Gastrocnemius medialis (tissue), 4 donors: Measurements from ENCODE around the gene DCLK2.

Experiments
- CTCF ChIP-seq, 5 experiments: fragments of 450-650 bp in 3 of 5; fragments of 200-600 bp in 2 of 5; sonication (generic) in 2 of 5; IDR thresholded peaks in 4 of 5; conservative IDR thresholded peaks in 1 of 5; 1 replicate in 4 of 5; 2 replicates in 1 of 5; pipeline ENCODE4 v1.5.1; 2016 to 2019; ENCODE audit warnings: antibody characterized with exemption in 5 of 5, mild to moderate bottlenecking in 3 of 5, moderate library complexity in 3 of 5
- POLR2A ChIP-seq, 2 donors: fragments of 450-650 bp; IDR thresholded peaks; one replicate each; pipeline ENCODE4 v1.6.1; 2017; ENCODE audit warnings: antibody characterized with exemption in 2 of 2, mild to moderate bottlenecking in 2 of 2, moderate library complexity in 2 of 2

GRCh38 chr4:150087006-150087405 lies 8.8 kb downstream of the DCLK2 start:
- no peak for TF ChIP-seq CTCF (IDR thresholded peaks at IDR 0.05 in 4 of 5, conservative IDR thresholded peaks at IDR 0.05 in 1 of 5)
- TF ChIP-seq POLR2A (IDR thresholded peaks at IDR 0.05): no peak
